ENCODE measurements around the gene DLAT.
"Not testable (repeated sequence)": the region's sequence is repeated elsewhere in the genome, so short reads cannot be mapped to it uniquely, and the experiment has no call there.

Gene DLAT

GRCh38 chr11:112050721-112051120 lies 25.5 kb downstream of the DLAT start:
- no peak for DNase-seq (ENCODE audit: low read depth)

- no peak for DNase-seq (ENCODE audit: low read depth)
Measured at GRCh38 chr11:112051768-112052167, 26.6 kb downstream of the DLAT start.

DNA sequence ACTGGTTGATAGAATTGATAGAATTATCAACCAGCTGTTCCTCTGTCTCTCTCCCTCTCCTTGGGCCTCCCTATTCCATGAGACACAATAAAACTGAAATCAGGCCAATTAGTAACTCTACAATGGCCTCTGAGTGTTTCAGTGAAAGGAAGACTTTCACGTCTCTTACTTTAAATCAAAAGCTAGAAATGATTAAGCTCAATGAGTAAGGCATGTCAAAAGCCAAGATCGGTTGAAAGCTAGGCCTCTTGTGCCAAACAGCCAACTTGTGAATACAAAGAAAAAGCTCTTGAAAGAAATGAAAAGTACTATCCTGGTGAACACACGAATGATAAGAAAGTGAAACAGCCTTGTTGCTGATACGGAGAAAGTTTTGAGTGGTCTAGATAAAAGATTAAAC lies 32.0 kb downstream of the DLAT start:
- DNase-seq (ENCODE audit: low read depth) = no peak

- no peak for DNase-seq (ENCODE audit: low read depth)
Measured at GRCh38 chr11:112058103-112058502, 32.9 kb downstream of the DLAT start.

- DNase-seq (ENCODE audit: low read depth) = no peak
Measured at GRCh38 chr11:112062923-112063322, 37.7 kb downstream of the DLAT start.

DNA sequence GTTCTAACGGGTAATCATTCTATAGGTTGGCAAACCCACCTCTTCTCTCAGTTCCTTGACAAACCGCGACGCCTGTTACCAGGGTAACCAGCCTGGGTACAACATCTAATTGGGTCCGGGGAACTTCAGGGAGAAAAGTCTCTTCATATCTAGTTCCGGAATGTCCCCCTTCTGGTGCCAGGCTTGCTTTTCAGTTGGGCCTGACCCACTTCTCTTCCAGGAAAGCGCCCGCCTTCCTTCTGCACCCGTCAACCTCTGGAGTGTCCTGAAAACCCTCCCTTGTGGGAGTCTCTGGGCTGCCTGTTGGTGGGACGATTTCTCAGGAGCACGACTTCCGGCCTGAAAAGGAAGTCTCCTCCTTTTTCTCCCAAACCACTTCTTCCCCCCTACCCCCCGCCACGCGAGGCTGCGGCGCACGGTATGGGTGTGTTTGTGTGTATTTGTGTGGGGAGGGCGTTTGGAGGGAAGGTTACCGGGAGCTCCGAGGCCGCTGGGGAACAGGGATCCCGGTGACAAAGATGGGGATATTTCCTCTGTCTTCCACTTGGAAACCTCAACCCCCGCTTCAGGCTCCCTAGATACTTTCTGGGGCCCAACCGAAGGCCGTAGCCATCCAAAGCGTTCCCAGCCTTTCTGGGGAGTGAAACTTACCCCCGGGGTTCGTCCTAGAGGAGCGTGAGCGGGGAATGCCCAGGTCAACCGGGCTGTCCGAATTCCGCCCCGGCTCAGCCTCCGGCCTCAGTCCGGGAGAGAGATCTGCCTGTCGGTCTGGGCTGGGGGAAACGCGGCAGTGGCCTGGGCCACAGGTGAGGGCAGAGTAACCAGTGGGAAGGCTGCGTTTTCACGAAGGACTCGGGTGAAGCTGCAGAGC lies 49.0 kb downstream of the DLAT start, which contains the start of the genes NKAPD1 and PIH1D2:
Gene NKAPD1 (plus strand): TSS at position 359 of the 871 bp plus-strand sequence. CDS start 1,276 bp downstream, outside the sequence.
Gene PIH1D2 (minus strand): TSS at position 77 of the 871 bp plus-strand sequence. CDS start 843 bp downstream, outside the sequence.
- DNase-seq (ENCODE audit: low read depth) = peak; percentile 56

GRCh38 chr11:112082729-112083128 lies 57.5 kb downstream of the DLAT start:
- no peak for DNase-seq (ENCODE audit: low read depth)

DNA sequence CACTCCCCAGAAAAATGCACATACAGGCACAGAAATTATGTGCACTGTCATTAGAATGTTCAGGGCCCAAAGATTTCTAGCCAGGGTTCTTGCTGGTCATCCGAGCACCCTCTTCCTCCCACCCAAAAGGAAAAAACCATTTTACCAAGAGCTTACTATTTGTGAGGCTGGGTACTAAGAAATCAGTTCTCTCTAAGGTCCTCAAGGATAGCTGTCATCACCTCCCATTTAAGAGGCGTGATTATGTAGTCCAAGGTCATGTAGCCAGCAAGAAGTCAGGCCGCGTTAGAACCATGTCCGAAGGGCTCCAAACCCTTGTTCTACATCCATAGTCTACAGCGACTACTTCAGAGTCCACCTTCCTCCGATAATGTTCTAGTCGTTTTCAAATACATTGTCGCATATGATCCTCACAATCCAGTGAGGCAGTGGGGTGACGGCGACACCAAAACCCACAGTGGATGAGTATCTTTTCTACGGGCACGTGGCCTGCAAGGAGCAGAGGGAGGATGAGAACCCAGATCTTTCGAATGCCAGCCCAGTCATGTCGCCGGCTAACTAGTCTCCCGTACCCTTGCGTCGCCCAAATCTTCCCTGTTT lies 60.7 kb downstream of the DLAT start:
- no peak for DNase-seq (ENCODE audit: low read depth)

DNA sequence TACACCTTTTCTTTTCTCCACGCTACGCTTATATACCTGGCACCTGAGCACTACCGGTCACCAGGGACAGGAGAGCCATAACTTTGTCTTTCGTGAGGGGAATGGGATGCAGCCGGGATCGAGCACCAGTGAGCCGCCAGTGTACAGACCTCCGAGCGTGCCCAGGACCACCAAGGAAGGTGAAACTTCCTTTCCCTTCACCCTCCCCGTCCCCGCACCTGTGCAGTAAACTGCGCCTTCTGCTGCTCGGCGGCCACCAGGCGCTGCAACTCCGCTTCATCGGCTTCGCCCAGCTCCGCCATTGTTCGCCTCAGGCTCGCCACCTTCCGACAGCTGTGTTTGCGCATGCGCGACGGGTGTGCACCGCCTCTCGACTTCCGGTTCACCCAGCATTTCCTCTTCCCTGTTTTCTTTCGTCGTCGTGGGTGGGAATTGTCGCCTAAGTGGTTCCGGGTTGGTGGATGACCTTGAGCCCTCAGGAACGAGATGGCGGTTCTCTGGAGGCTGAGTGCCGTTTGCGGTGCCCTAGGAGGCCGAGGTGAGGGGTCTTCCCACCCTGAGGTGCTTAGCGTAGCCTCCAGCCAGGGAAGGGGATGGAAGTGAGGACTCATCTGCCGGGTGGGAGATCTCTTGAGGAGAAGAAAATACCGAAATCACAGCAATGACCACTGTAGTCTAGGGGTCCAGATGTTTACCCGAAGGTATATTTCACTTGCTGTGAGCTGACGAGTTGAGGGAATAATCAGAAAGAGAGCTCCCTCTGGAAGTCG lies 61.4 kb downstream of the DLAT start, which contains the start of the genes SDHD and TIMM8B:
Gene SDHD (plus strand): TSS at position 452 of the 770 bp plus-strand sequence. CDS start 35 bp downstream, at position 487.
Gene TIMM8B (minus strand): TSS at position 335 of the 770 bp plus-strand sequence. CDS start 33 bp downstream, at position 302.
- DNase-seq (ENCODE audit: low read depth) = peak; percentile 93

DNA sequence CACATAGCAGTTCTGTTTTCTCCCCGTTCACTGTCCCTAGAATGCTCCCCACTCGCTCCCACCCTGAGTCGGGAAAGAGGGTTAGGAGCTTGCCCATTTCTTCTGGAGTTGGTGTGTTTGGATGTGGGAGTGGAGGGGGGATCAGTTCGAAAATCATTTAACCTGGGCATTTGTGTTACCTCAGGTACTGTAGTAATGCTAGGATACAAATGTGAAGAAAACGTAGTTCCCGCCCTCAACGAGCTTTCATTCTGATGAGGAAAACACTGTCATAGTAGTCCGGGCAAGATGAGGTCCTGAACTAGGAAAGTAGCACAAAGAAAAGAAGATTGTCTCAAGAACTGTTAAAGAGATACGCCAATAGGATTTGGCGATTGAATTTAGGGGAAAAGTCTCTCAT lies 62.0 kb downstream of the DLAT start:
- DNase-seq (ENCODE audit: low read depth) = no peak

GRCh38 chr11:112095302-112095701 lies 70.1 kb downstream of the DLAT start:
- not testable (repeated sequence) for DNase-seq (ENCODE audit: low read depth)

- no peak for DNase-seq (ENCODE audit: low read depth)
Measured at GRCh38 chr11:112096194-112096593, 71.0 kb downstream of the DLAT start.

GRCh38 chr11:112097734-112098528 lies 72.7 kb downstream of the DLAT start:
- DNase-seq (ENCODE audit: low read depth) = no peak

GRCh38 chr11:112100462-112100861 lies 75.3 kb downstream of the DLAT start:
- DNase-seq (ENCODE audit: low read depth) = no peak

- no peak for DNase-seq (ENCODE audit: low read depth)
Measured at GRCh38 chr11:112103446-112103845, 78.2 kb downstream of the DLAT start.

- no peak for DNase-seq (ENCODE audit: low read depth)
Measured at GRCh38 chr11:112106070-112106469, 80.9 kb downstream of the DLAT start.

All from activated T-helper 1 cell treated with Interleukin-2 at 50 U/mL for 16 hours (primary cell).